SU-DHL-6 (cell line): ENCODE results near the gene CC2D1A.

Experiments
- EZH2phosphoT487 ChIP-seq: fragments of 200-600 bp; sonication (generic), shearing (Covaris generic); conservative IDR thresholded peaks from 2 replicates; pipeline ENCODE4 v1.6.1; 2018; ENCODE audit warnings: mild to moderate bottlenecking, antibody characterized with exemption, low read length, moderate library complexity, mixed read lengths
- TF ChIP-seq, protein P1 (sequence below): fragments of 200-600 bp; sonication (generic); IDR thresholded peaks from one replicate; pipeline ENCODE4 v1.5.1; 2017; ENCODE audit warnings: antibody characterized with exemption, mild to moderate bottlenecking, low read length, moderate library complexity; ENCODE audit not compliant: insufficient read depth, poor library complexity, severe bottlenecking

- TF ChIP-seq, protein P1, sequence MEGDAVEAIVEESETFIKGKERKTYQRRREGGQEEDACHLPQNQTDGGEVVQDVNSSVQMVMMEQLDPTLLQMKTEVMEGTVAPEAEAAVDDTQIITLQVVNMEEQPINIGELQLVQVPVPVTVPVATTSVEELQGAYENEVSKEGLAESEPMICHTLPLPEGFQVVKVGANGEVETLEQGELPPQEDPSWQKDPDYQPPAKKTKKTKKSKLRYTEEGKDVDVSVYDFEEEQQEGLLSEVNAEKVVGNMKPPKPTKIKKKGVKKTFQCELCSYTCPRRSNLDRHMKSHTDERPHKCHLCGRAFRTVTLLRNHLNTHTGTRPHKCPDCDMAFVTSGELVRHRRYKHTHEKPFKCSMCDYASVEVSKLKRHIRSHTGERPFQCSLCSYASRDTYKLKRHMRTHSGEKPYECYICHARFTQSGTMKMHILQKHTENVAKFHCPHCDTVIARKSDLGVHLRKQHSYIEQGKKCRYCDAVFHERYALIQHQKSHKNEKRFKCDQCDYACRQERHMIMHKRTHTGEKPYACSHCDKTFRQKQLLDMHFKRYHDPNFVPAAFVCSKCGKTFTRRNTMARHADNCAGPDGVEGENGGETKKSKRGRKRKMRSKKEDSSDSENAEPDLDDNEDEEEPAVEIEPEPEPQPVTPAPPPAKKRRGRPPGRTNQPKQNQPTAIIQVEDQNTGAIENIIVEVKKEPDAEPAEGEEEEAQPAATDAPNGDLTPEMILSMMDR = no peak
- no peak for TF ChIP-seq EZH2phosphoT487
Observed at GRCh38 chr19:13962699-13963602, 57.0 kb downstream of the CC2D1A start.
